Panc1 (cell line): ENCODE results near the gene PPP1R27. TPM values are rescaled to one million over a fixed set of nuclear protein-coding genes. Genes with fewer than 3 reads are reported as not detected.

Experiments
- ATAC-seq: fragments of 200-7000 bp; cut with Tn5 transposase; 2 replicates; pipeline ENCODE4 v1.9.1; 2020; ENCODE audit warnings: mild to moderate bottlenecking, moderate library complexity
- BruUV-seq: library from RNA; stranded (reverse); fragments of 400-500 nt; replicated peaks from 2 replicates; lab custom pipeline; 2021; lab: Mats Ljungman, UMichigan
- CTCF ChIA-PET: fragments of 300-600 bp; sonication (Branson Sonifier 250); formaldehyde crosslinking; loops from one replicate; lab custom pipeline; 2022; ENCODE audit warnings: antibody characterized with exemption; lab: Charles Lee
- POLR2A ChIA-PET: fragments of 300-600 bp; sonication (Branson Sonifier 250); formaldehyde crosslinking; loops from one replicate; lab custom pipeline; 2022; ENCODE audit warnings: antibody characterized with exemption; lab: Charles Lee
- DNase-seq: peaks from one replicate; pipeline ENCODE4 v3.0.0-alpha.2; 2010; ENCODE audit warnings: low read depth, low spot score
- H3K27ac ChIP-seq: 2 replicates; pipeline ENCODE4 v1.5.1; 2011; ENCODE audit warnings: mild to moderate bottlenecking, low read length, inconsistent platforms
- H3K27me3 ChIP-seq: fragments of 200-500 bp; sonication (Bioruptor generic); 2 replicates; pipeline ENCODE4 v1.6.0; 2014; ENCODE audit warnings: low read length, inconsistent platforms; ENCODE audit not compliant: control insufficient read depth, insufficient read depth
- H3K36me3 ChIP-seq: fragments of 200-500 bp; sonication (Bioruptor generic); 2 replicates; pipeline ENCODE4 v1.5.1; 2014; ENCODE audit warnings: inconsistent platforms, mild to moderate bottlenecking, low read length, moderate library complexity; ENCODE audit not compliant: control insufficient read depth, insufficient read depth
- H3K4me1 ChIP-seq: 2 replicates; pipeline ENCODE4 v1.5.1; 2011; ENCODE audit warnings: inconsistent platforms, mild to moderate bottlenecking, low read length, moderate library complexity; ENCODE audit not compliant: control insufficient read depth, insufficient read depth
- H3K4me3 ChIP-seq, 2 experiments: 2 replicates each; pipeline ENCODE4 v1.5.1; 2011 to 2012; ENCODE audit warnings: low read depth in 2 of 2, low read length in 2 of 2, mild to moderate bottlenecking in 2 of 2, inconsistent platforms in 1 of 2, moderate library complexity in 1 of 2
- H3K9me3 ChIP-seq: fragments of 200-500 bp; sonication (Bioruptor generic); 2 replicates; pipeline ENCODE4 v1.5.1; 2014; ENCODE audit warnings: low read depth, mild to moderate bottlenecking, inconsistent platforms, low read length, moderate library complexity; ENCODE audit not compliant: control insufficient read depth, insufficient read depth
- POLR2AphosphoS5 ChIP-seq: IDR thresholded peaks from 2 replicates; pipeline ENCODE4 v1.6.1; 2012; ENCODE audit warnings: mild to moderate bottlenecking, low read depth, low read length, moderate library complexity
- SIN3A ChIP-seq: IDR thresholded peaks from 2 replicates; pipeline ENCODE4 v1.6.1; 2012; ENCODE audit warnings: low read depth, mild to moderate bottlenecking, low read length, moderate library complexity, borderline replicate concordance; ENCODE audit not compliant: insufficient read depth
- TCF7L2 ChIP-seq: IDR thresholded peaks from 2 replicates; pipeline ENCODE4 v1.6.1; 2011; ENCODE audit warnings: mild to moderate bottlenecking, low read depth, low read length, inconsistent platforms
- in situ Hi-C: cut with HindIII; loops from 2 replicates; pipeline ENCODE4 v1.10.0; 2016; ENCODE audit warnings: low sequenced_read_pairs, low pct_unique_long_range_greater_than_20kb
- intact Hi-C: fragments of 100-400 bp; cut with micrococcal nuclease; formaldehyde crosslinking; loops from one replicate; pipeline ENCODE4 v1.10.0; 2022; ENCODE audit not compliant: unreplicated experiment
- total RNA-seq: library from RNA; stranded (reverse); gene quantifications from one replicate; pipeline ENCODE4 v1.2.1, GENCODE V29; 2021; ENCODE audit not compliant: unreplicated experiment
- TF ChIP-seq, protein P1 (sequence below): fragments of 450-650 bp; IDR thresholded peaks from 2 replicates; pipeline ENCODE4 v1.5.1; 2017; ENCODE audit warnings: mild to moderate bottlenecking
- TF ChIP-seq, protein P2 (sequence below), 2 experiments: IDR thresholded peaks; 2 replicates each; pipeline ENCODE4 v1.6.1; 2011 to 2012; ENCODE audit warnings: low read depth in 2 of 2, control low read depth in 1 of 2, low read length in 1 of 2, mild to moderate bottlenecking in 1 of 2, moderate library complexity in 1 of 2; ENCODE audit not compliant: insufficient read depth in 1 of 2

Gene PPP1R27
- total RNA-seq, 1 experiment from 2014 or later = not detected

DNA sequence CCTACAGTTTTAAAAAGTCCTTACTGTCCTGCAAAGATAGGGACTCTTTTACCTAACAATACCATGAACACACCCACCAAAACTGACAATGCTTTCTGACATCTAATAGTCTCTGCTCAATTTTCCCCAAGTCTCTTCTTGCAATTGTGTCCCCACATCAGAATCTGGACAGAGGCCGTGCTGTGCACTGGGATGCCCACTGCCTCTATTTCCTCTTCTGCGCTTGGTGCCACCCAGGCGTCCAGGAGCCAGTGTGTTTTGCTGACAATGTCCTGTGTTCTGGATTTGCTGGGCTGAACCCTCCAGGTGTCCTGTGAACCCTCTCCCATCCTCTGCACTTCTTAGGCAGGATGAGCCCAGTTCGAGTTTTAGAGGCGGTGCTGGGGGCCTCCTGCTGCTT lies 42.7 kb upstream of the PPP1R27 start:
- no peak overlapping the region for H3K27ac ChIP-seq
- in situ Hi-C loops = no loop called here

DNA sequence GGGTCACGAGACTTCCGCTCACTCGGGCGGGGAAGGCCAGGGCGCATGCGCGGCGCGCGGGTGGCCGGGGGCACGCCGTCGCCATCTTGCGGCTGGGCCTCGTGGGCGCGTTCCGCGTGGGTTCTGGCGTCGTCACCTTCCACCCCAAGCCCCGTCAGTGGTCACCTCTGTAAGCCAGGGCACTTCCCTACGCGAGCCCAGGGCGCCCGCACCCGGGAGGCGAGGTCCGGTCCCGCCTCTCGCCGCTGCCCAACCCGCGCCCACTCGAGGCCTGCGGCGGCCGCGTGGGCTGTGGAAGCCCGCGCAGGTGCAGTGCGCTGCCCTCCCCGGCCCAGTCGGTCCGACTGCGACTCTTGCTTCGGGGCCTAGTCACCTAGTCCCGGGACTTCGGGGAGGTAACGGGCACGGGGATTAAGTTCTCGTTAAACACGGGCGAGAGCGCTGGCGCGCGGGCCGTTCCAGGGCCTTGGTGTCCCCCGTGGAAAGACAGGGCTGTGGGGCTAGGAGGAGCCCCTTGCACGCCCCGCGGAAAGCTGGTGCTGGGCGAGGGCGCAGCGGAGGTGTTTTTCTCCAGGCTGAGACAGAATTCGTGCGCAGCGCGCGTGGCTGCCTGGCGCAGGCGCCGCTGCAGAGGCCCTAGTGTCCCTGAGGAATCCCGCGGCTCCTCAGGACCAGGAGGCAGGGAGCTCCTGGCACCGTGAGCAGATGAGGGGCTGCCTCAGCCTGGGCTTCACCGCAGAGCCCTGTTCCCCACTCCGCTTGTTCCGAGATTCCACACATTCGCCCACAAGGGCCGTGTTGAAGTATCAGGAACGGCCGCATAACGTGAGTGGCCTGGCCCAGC lies 36.8 kb upstream of the PPP1R27 start:
- POLR2A ChIA-PET = no interaction called here
- no peak for ATAC-seq

More for the DNA sequence above, 42.7 kb upstream of the PPP1R27 start:
- CTCF ChIA-PET = no interaction called here
- no peak for ATAC-seq
- no TSS peak for BruUV-seq
- no peak for TF ChIP-seq TCF7L2
- TF ChIP-seq, protein P1, sequence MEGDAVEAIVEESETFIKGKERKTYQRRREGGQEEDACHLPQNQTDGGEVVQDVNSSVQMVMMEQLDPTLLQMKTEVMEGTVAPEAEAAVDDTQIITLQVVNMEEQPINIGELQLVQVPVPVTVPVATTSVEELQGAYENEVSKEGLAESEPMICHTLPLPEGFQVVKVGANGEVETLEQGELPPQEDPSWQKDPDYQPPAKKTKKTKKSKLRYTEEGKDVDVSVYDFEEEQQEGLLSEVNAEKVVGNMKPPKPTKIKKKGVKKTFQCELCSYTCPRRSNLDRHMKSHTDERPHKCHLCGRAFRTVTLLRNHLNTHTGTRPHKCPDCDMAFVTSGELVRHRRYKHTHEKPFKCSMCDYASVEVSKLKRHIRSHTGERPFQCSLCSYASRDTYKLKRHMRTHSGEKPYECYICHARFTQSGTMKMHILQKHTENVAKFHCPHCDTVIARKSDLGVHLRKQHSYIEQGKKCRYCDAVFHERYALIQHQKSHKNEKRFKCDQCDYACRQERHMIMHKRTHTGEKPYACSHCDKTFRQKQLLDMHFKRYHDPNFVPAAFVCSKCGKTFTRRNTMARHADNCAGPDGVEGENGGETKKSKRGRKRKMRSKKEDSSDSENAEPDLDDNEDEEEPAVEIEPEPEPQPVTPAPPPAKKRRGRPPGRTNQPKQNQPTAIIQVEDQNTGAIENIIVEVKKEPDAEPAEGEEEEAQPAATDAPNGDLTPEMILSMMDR = no peak
- no peak for TF ChIP-seq SIN3A
- TF ChIP-seq POLR2AphosphoS5 = no peak
- TF ChIP-seq, protein P2, sequence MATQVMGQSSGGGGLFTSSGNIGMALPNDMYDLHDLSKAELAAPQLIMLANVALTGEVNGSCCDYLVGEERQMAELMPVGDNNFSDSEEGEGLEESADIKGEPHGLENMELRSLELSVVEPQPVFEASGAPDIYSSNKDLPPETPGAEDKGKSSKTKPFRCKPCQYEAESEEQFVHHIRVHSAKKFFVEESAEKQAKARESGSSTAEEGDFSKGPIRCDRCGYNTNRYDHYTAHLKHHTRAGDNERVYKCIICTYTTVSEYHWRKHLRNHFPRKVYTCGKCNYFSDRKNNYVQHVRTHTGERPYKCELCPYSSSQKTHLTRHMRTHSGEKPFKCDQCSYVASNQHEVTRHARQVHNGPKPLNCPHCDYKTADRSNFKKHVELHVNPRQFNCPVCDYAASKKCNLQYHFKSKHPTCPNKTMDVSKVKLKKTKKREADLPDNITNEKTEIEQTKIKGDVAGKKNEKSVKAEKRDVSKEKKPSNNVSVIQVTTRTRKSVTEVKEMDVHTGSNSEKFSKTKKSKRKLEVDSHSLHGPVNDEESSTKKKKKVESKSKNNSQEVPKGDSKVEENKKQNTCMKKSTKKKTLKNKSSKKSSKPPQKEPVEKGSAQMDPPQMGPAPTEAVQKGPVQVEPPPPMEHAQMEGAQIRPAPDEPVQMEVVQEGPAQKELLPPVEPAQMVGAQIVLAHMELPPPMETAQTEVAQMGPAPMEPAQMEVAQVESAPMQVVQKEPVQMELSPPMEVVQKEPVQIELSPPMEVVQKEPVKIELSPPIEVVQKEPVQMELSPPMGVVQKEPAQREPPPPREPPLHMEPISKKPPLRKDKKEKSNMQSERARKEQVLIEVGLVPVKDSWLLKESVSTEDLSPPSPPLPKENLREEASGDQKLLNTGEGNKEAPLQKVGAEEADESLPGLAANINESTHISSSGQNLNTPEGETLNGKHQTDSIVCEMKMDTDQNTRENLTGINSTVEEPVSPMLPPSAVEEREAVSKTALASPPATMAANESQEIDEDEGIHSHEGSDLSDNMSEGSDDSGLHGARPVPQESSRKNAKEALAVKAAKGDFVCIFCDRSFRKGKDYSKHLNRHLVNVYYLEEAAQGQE (IDR thresholded peaks at IDR 0.05; ENCODE audit: insufficient read depth in 1 of 2, low read depth in 2 of 2, low read length in 1 of 2) = no peak
- Histone ChIP-seq H3K4me3 (no peak overlapping the region), H3K4me1 (0 out of 2 replicates have a peak, but pooled peaks cover 3% of the 10 kb centered on the region), H3K36me3 (peaks cover 9% of the 10 kb centered on the region), H3K9me3 (no peaks in the 10 kb centered on the region), H3K27me3 (no peaks in the 10 kb centered on the region)
- POLR2A ChIA-PET = no interaction called here
- no peak for DNase-seq
- intact Hi-C loops = no loop called here

More for the DNA sequence above, 36.8 kb upstream of the PPP1R27 start:
- TF ChIP-seq TCF7L2 = no peak
- TF ChIP-seq POLR2AphosphoS5 = peak; percentile 80
- peak; percentile 0; the same call in 1 of the 2 replicates for TF ChIP-seq SIN3A
- TF ChIP-seq, protein P2 (IDR thresholded peaks at IDR 0.05; ENCODE audit: insufficient read depth in 1 of 2, low read depth in 2 of 2, low read length in 1 of 2) = 0 out of 4 replicates have a peak, but pooled peaks of 1 of the 2 experiments have one; percentile 12
- BruUV-seq = no TSS peak
- Histone ChIP-seq H3K27me3 (no peaks in the 10 kb centered on the region), H3K27ac (peak overlapping the region; percentile 97), H3K9me3 (no peaks in the 10 kb centered on the region), H3K4me1 (peaks cover 41% of the 10 kb centered on the region), H3K36me3 (peaks cover 9% of the 10 kb centered on the region; the same call in 1 of the 2 replicates), H3K4me3 (peak overlapping the region; percentile 77 to 86)
- in situ Hi-C loops (no loop called here), intact Hi-C loops (no loop called here)
- CTCF ChIA-PET = no interaction called here
- no peak for DNase-seq
